ENCODE data around the gene CMIP.

DNA sequence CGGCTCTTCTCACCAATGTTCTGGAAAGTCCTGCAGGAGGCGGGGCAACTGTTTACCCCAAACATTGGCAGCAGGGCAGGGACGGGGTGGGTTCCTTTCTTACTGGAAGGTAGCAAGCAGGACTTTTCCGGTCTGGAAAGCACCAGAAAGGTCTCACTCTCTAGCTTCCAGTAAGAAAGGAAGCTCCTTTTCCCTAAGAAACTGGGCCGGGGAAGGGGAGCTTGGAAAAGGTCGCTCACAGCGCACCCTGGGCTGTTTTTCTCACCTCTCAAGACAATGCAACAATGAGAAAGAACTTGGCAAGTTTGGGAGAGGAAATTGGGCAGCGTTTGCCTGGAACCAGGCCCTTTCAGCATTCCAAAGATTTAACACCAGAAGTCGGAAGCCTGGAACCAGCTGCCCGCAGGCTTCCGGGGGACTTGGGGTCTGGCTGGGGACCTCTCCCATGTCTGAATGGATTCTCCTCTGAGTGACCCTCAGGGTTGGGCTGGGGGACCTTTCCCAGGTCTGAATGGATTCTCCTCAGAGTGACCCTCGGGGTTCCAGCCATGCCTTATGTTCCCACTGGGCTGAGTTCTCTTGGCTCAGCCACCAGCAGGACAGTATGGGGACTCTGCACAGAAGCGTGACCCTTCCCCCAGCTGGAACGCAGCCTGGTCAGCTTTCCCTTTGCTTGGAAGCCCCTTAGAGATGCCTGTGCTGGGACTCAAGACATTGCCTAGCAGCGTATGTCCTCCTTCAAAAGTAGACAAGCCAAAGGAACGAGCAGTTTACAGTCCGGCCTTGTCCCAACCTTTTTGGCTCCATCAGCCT is 167.9 kb downstream of the CMIP start:
- TF ChIP-seq CTCF (conservative IDR thresholded peaks at IDR 0.05 in 1 of 2, IDR thresholded peaks at IDR 0.05 in 1 of 2; ENCODE audit: extremely low read depth in 1 of 2, insufficient read depth in 1 of 2, low read depth in 1 of 2, low read length in 2 of 2) (no peak), EZH2 (IDR thresholded peaks at IDR 0.05; ENCODE audit: borderline replicate concordance, low read length) (no peak)
